GM12892 (cell line): ENCODE data around the gene NRSN1. TPM values are rescaled to one million over a fixed set of nuclear protein-coding genes. Genes with fewer than 3 reads are reported as not detected.

ENCODE experiments used
- DNase-seq: peaks from one replicate; pipeline ENCODE4 v3.0.0; 2011; ENCODE audit not compliant: insufficient read length
- FAIRE-seq: peaks from 2 replicates; lab custom pipeline; 2011; peaks lifted over from hg19 to GRCh38; lab: Jason Lieb, UNC
- POLR2A ChIP-seq: IDR thresholded peaks from 2 replicates; pipeline ENCODE4 v1.6.1; 2011; ENCODE audit warnings: low read depth, low read length, control low read depth
- POLR2AphosphoS5 ChIP-seq: IDR thresholded peaks from 2 replicates; pipeline ENCODE4 v1.6.1; 2011; ENCODE audit warnings: low read depth, low read length, control low read depth
- TAF1 ChIP-seq: IDR thresholded peaks from 2 replicates; pipeline ENCODE4 v1.6.1; 2011; ENCODE audit warnings: low read depth, mild to moderate bottlenecking, control low read depth, low read length, borderline replicate concordance
- polyA plus RNA-seq: library from polyadenylated mRNA; unstranded; fragments of >200 nt; gene quantifications from one replicate; pipeline ENCODE4 v1.2.1, GENCODE V29; 2012; ENCODE audit warnings: missing spikeins, inconsistent platforms; ENCODE audit not compliant: missing spikeins

NRSN1 gene
- not detected for polyA plus RNA-seq

- DNase-seq (no peak), FAIRE-seq (no peak)
- TF ChIP-seq TAF1 (no peak), POLR2A (no peak), POLR2AphosphoS5 (no peak)
Measured at GRCh38 chr6:24125980-24126379, at the start of gene NRSN1. TSS of gene NRSN1 (plus strand) at chr6:24126215. CDS start at chr6:24134328, 8,113 bp downstream.

GRCh38 chr6:24078200-24078599 lies 47.8 kb upstream of the NRSN1 start:
- DNase-seq (no peak), FAIRE-seq (no peak)
- no peak for TF ChIP-seq POLR2A
- TF ChIP-seq POLR2AphosphoS5, result no peak
- no peak for TF ChIP-seq TAF1

GRCh38 chr6:24079076-24079475 lies 46.9 kb upstream of the NRSN1 start:
- no peak for TF ChIP-seq POLR2A
- no peak for TF ChIP-seq POLR2AphosphoS5
- TF ChIP-seq TAF1, result no peak
- FAIRE-seq (no peak), DNase-seq (no peak)

GRCh38 chr6:24080711-24081110 lies 45.3 kb upstream of the NRSN1 start:
- no peak for TF ChIP-seq POLR2AphosphoS5
- no peak for TF ChIP-seq TAF1
- TF ChIP-seq POLR2A, result no peak
- DNase-seq, result no peak
- no peak for FAIRE-seq

- DNase-seq (no peak), FAIRE-seq (no peak)
- TF ChIP-seq TAF1, result no peak
- TF ChIP-seq POLR2AphosphoS5, result no peak
- no peak for TF ChIP-seq POLR2A
Measured at GRCh38 chr6:24089736-24090135, 36.3 kb upstream of the NRSN1 start.

GRCh38 chr6:24092407-24092806 lies 33.6 kb upstream of the NRSN1 start:
- TF ChIP-seq TAF1 (no peak), POLR2AphosphoS5 (no peak)
- no peak for DNase-seq
- no peak for FAIRE-seq

GRCh38 chr6:24093381-24093780 lies 32.6 kb upstream of the NRSN1 start:
- no peak for FAIRE-seq
- no peak for DNase-seq
- TF ChIP-seq POLR2AphosphoS5 (no peak), POLR2A (no peak), TAF1 (no peak)

GRCh38 chr6:24099181-24099580 lies 26.8 kb upstream of the NRSN1 start:
- no peak for DNase-seq
- FAIRE-seq, result no peak
- TF ChIP-seq TAF1 (no peak), POLR2A (no peak), POLR2AphosphoS5 (no peak)

GRCh38 chr6:24100024-24100769 lies 25.8 kb upstream of the NRSN1 start:
- FAIRE-seq, result no peak
- TF ChIP-seq POLR2A (no peak), POLR2AphosphoS5 (no peak), TAF1 (no peak)
- no peak for DNase-seq

GRCh38 chr6:24100770-24101155 lies 25.3 kb upstream of the NRSN1 start:
- TF ChIP-seq POLR2A (no peak), TAF1 (no peak), POLR2AphosphoS5 (no peak)
- FAIRE-seq (no peak), DNase-seq (no peak)

GRCh38 chr6:24105191-24105590 lies 20.8 kb upstream of the NRSN1 start:
- DNase-seq (no peak), FAIRE-seq (no peak)
- TF ChIP-seq POLR2AphosphoS5, result no peak
- TF ChIP-seq POLR2A, result no peak
- TF ChIP-seq TAF1, result no peak

GRCh38 chr6:24106291-24106690 lies 19.7 kb upstream of the NRSN1 start:
- TF ChIP-seq POLR2A, result no peak
- TF ChIP-seq TAF1, result no peak
- FAIRE-seq, result no peak

GRCh38 chr6:24107294-24107693 lies 18.7 kb upstream of the NRSN1 start:
- DNase-seq (no peak), FAIRE-seq (no peak)
- no peak for TF ChIP-seq TAF1
- TF ChIP-seq POLR2AphosphoS5, result no peak
- TF ChIP-seq POLR2A, result no peak

More at GRCh38 chr6:24106291-24106690, 19.7 kb upstream of the NRSN1 start:
- no peak for DNase-seq
